ENCODE data around the gene H6PD.

Gene H6PD

GRCh38 chr1:9312168-9312720 is 77.7 kb downstream of the H6PD start:
- TF ChIP-seq ZNF70 (CRISPR knock-in tag; IDR thresholded peaks at IDR 0.05) (no peak), ZFP3 (CRISPR knock-in tag; IDR thresholded peaks at IDR 0.05) (no peak), ZNF8 (CRISPR knock-in tag; IDR thresholded peaks at IDR 0.05) (no peak), ESRRG (CRISPR knock-in tag; IDR thresholded peaks at IDR 0.05) (no peak), ZC3H10 (CRISPR knock-in tag; IDR thresholded peaks at IDR 0.05) (no peak), TCF4 (CRISPR knock-in tag; IDR thresholded peaks at IDR 0.05; ENCODE audit: borderline replicate concordance) (no peak), ISL1 (CRISPR knock-in tag; IDR thresholded peaks at IDR 0.05) (no peak), RARB (CRISPR knock-in tag; IDR thresholded peaks at IDR 0.05) (no peak), CREB5 (CRISPR knock-in tag; IDR thresholded peaks at IDR 0.05; ENCODE audit: low read depth) (no peak), PATZ1 (CRISPR knock-in tag; IDR thresholded peaks at IDR 0.05; ENCODE audit: borderline replicate concordance) (no peak), BACH2 (CRISPR knock-in tag; IDR thresholded peaks at IDR 0.05; ENCODE audit: borderline replicate concordance) (no peak), TOX (CRISPR knock-in tag; IDR thresholded peaks at IDR 0.05; ENCODE audit: borderline replicate concordance) (no peak), ARNTL (CRISPR knock-in tag; IDR thresholded peaks at IDR 0.05; ENCODE audit: borderline replicate concordance, low read depth) (no peak), ZNF565 (CRISPR knock-in tag; conservative IDR thresholded peaks at IDR 0.05; ENCODE audit: low read depth) (no peak), ZFP30 (CRISPR knock-in tag; IDR thresholded peaks at IDR 0.05) (no peak), CSDC2 (CRISPR knock-in tag; IDR thresholded peaks at IDR 0.05) (no peak)
- TF ChIP-seq, protein P1, sequence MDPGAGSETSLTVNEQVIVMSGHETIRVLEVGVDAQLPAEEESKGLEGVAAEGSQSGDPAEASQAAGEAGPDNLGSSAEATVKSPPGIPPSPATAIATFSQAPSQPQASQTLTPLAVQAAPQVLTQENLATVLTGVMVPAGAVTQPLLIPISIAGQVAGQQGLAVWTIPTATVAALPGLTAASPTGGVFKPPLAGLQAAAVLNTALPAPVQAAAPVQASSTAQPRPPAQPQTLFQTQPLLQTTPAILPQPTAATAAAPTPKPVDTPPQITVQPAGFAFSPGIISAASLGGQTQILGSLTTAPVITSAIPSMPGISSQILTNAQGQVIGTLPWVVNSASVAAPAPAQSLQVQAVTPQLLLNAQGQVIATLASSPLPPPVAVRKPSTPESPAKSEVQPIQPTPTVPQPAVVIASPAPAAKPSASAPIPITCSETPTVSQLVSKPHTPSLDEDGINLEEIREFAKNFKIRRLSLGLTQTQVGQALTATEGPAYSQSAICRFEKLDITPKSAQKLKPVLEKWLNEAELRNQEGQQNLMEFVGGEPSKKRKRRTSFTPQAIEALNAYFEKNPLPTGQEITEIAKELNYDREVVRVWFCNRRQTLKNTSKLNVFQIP (CRISPR knock-in tag; IDR thresholded peaks at IDR 0.05; ENCODE audit: borderline replicate concordance, low read depth) = no peak
- TF ChIP-seq, protein P2, sequence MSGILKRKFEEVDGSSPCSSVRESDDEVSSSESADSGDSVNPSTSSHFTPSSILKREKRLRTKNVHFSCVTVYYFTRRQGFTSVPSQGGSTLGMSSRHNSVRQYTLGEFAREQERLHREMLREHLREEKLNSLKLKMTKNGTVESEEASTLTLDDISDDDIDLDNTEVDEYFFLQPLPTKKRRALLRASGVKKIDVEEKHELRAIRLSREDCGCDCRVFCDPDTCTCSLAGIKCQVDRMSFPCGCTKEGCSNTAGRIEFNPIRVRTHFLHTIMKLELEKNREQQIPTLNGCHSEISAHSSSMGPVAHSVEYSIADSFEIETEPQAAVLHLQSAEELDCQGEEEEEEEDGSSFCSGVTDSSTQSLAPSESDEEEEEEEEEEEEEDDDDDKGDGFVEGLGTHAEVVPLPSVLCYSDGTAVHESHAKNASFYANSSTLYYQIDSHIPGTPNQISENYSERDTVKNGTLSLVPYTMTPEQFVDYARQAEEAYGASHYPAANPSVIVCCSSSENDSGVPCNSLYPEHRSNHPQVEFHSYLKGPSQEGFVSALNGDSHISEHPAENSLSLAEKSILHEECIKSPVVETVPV (CRISPR knock-in tag; IDR thresholded peaks at IDR 0.05) = no peak
- no peak for ATAC-seq

- ATAC-seq = no peak
- TF ChIP-seq CSDC2 (CRISPR knock-in tag; IDR thresholded peaks at IDR 0.05) (no peak), RARB (CRISPR knock-in tag; IDR thresholded peaks at IDR 0.05) (no peak), CREB5 (CRISPR knock-in tag; IDR thresholded peaks at IDR 0.05; ENCODE audit: low read depth) (no peak), ZNF70 (CRISPR knock-in tag; IDR thresholded peaks at IDR 0.05) (no peak), ZFP30 (CRISPR knock-in tag; IDR thresholded peaks at IDR 0.05) (no peak), OSR1 (CRISPR knock-in tag; IDR thresholded peaks at IDR 0.05) (no peak), ESRRG (CRISPR knock-in tag; IDR thresholded peaks at IDR 0.05) (no peak), ISL1 (CRISPR knock-in tag; IDR thresholded peaks at IDR 0.05) (no peak), ZNF8 (CRISPR knock-in tag; IDR thresholded peaks at IDR 0.05) (no peak), ZC3H10 (CRISPR knock-in tag; IDR thresholded peaks at IDR 0.05) (no peak)
These were observed 79.0 kb downstream of the H6PD start for GRCh38 chr1:9313576-9313975.

DNA sequence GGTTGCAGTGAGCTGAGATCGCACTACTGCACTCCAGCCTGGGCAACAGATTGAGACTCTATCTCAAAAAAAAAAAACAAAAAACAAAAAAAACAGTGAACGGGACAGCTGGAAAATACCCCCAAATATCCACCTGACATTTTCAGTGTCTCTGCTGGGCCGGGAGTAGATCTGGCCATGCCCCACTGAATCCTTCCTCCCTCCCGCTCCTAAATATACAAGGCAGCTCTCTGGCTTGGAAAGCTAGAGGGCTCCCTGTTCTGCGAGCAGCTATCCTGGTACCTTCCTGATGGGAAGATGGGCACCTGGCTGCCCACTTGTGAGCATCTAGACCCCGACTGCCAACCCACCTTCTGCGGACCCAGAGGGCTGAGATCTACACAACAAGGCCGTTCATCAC is 79.5 kb downstream of the H6PD start:
- no peak for ATAC-seq
- TF ChIP-seq SNAI2 (CRISPR knock-in tag; IDR thresholded peaks at IDR 0.05) = no peak
- TF ChIP-seq RARB (CRISPR knock-in tag; IDR thresholded peaks at IDR 0.05) = no peak
- TF ChIP-seq, protein P1 (CRISPR knock-in tag; IDR thresholded peaks at IDR 0.05; ENCODE audit: borderline replicate concordance, low read depth) = no peak
- TF ChIP-seq CREB5 (CRISPR knock-in tag; IDR thresholded peaks at IDR 0.05; ENCODE audit: low read depth) = no peak
- no peak for TF ChIP-seq ARNTL (CRISPR knock-in tag; IDR thresholded peaks at IDR 0.05; ENCODE audit: borderline replicate concordance, low read depth)
- TF ChIP-seq, protein P2 (CRISPR knock-in tag; IDR thresholded peaks at IDR 0.05) = no peak
- no peak for TF ChIP-seq BACH2 (CRISPR knock-in tag; IDR thresholded peaks at IDR 0.05; ENCODE audit: borderline replicate concordance)
- no peak for TF ChIP-seq CSDC2 (CRISPR knock-in tag; IDR thresholded peaks at IDR 0.05)
- no peak for TF ChIP-seq ZNF565 (CRISPR knock-in tag; conservative IDR thresholded peaks at IDR 0.05; ENCODE audit: low read depth)
- no peak for TF ChIP-seq OSR1 (CRISPR knock-in tag; IDR thresholded peaks at IDR 0.05)
- TF ChIP-seq PATZ1 (CRISPR knock-in tag; IDR thresholded peaks at IDR 0.05; ENCODE audit: borderline replicate concordance) = no peak
- TF ChIP-seq ISL1 (CRISPR knock-in tag; IDR thresholded peaks at IDR 0.05) = no peak
- no peak for TF ChIP-seq ZFP3 (CRISPR knock-in tag; IDR thresholded peaks at IDR 0.05)
- no peak for TF ChIP-seq PPARA (CRISPR knock-in tag; IDR thresholded peaks at IDR 0.05; ENCODE audit: borderline replicate concordance)

Data from SK-N-SH treated with all-trans-retinoic acid at 6 μM for 48 hours (cell line).